NCI-H345 (cell line): Measurements from ENCODE around the gene ST14.
"Not testable (repeated sequence)": the region's sequence is repeated elsewhere in the genome, so short reads cannot be mapped to it uniquely, and the experiment has no call there.

ENCODE experiments used
- DNase-seq: peaks from one replicate; lab custom pipeline; 2025; lab: John Stamatoyannopoulos, UW

ST14 gene

DNA sequence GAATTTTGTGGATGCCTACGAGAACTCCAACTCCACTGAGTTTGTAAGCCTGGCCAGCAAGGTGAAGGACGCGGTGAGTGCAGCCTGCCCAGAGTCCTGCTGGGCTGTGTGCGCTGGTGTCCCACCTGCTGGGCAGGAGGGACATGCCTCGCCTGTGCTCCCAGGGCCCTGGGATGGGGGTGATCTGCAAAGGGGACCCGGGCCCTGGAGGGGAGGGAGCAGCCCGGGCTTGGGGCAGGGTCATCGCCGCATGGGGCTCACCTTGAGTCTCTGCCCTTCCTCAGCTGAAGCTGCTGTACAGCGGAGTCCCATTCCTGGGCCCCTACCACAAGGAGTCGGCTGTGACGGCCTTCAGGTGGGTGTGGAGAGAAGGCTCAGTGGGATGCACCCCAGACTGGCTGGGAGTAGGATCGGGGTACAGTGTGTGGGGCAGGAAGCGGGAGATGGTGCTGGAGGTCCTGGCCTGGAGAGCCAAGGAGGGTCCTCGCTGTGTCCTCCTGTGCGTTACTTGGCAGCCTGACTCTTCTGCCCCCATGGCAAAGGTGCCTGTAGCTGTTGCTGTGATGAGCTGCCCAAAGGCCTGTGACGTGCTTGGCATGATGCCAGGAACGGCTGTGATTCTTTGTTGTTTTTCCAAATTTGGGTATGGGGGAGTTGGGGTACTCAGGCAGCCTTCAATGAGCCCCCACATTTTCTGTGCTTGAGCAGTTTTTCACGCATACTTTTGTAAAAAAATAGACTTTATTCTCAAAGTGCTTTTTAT, 29.2 kb downstream of the ST14 start:
- DNase-seq, result peak; percentile 33

- DNase-seq, result no peak
These were observed 30.1 kb downstream of the ST14 start for GRCh38 chr11:130189492-130190210.

- DNase-seq, result peak; percentile 91
These were observed 30.8 kb downstream of the ST14 start for GRCh38 chr11:130190371-130190881.

DNA sequence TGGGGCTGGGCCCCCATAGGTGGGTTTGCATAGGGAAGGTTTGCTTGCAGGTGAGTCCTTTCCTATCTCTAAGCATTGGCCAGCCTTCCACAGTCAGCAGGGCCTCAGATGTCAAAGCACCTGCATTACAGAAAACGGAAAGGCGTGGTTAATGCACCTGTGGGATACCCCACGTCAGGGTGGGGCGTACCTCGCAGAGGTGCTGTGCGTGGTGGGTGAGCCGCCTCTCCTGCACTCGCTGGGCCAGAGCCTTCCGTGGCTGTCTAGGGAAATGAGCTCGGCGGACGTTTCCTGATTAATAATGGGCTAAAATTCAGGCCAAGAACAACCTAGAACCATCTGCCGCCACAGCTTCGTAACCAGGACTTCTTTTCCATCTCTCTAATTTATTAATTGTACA, 32.3 kb downstream of the ST14 start:
- DNase-seq, result no peak

- no peak for DNase-seq
These were observed 33.3 kb downstream of the ST14 start for GRCh38 chr11:130192845-130193267.

GRCh38 chr11:130193551-130193950, 34.0 kb downstream of the ST14 start:
- not testable (repeated sequence) for DNase-seq

DNA sequence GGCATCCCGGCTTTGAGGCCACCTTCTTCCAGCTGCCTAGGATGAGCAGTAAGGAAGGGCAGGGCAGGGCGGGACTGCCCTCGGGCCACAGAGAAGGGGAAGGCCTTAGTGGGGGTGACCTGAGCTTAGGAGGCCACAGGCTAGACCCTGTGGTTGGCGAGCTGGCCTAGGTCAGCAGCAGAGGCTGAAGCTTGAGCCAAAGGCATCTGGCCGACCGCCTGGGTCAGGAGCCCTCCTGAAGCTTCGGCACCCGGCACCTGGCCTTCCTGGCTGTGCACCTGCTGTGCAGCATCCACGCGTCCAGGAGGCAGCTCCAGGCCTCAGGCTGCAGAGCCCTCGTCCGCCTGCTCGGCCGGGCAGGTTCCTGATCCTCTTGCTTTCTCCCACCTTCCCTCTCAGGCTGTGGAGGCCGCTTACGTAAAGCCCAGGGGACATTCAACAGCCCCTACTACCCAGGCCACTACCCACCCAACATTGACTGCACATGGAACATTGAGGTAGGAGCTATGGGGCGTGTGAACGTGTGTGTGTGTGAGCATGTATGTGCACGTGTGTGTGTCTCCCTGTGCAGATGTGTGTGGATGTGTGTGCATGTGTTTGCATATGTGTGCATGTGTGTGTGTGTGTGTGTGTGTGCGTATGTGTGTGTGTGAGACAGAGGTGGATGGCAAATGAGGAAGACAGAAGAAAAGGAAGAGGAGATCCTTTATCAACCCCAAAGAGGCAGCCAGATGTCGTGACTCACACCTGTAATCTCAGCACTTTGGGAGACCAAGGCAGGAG, 34.9 kb downstream of the ST14 start:
- no peak for DNase-seq

DNA sequence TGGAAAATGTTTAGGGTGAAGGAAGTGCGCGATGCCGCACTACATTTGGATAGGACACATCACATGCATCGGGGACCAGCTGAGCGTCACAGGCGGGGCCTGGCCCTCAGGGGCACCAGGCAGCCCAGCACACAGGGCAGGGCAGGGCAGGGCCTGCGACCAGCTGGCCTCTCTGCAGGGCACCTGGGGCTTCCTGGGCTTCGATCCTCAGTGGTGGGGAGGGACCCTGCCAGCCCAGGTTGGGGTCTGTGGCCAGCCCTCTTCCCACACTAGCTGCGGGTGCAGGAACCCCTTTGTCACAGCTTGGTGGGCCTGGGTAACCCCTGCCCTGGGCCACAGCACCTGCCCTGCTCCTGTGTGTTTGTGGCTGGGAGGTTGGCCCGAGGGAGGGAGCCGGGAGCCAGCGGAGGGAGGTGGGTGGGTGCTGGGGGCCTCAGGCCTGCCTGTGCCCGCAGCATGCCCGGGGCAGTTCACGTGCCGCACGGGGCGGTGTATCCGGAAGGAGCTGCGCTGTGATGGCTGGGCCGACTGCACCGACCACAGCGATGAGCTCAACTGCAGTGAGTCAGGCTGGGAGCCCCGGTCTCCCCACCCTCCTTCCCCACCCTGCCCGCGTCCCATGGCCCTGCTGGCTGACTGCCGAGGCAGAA, 37.9 kb downstream of the ST14 start:
- DNase-seq, result no peak

DNA sequence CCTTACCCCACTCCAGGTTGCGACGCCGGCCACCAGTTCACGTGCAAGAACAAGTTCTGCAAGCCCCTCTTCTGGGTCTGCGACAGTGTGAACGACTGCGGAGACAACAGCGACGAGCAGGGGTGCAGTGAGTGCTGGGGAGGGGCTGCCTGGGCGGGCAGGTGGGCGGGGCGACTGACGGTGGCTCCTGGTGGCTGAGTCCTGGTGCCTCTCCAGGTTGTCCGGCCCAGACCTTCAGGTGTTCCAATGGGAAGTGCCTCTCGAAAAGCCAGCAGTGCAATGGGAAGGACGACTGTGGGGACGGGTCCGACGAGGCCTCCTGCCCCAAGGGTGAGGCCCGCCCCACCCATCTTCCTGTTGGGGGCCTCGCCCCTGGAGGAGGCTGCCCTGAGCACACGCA, 38.7 kb downstream of the ST14 start:
- no peak for DNase-seq

- no peak for DNase-seq
These were observed 39.4 kb downstream of the ST14 start for GRCh38 chr11:130198964-130199363.

DNA sequence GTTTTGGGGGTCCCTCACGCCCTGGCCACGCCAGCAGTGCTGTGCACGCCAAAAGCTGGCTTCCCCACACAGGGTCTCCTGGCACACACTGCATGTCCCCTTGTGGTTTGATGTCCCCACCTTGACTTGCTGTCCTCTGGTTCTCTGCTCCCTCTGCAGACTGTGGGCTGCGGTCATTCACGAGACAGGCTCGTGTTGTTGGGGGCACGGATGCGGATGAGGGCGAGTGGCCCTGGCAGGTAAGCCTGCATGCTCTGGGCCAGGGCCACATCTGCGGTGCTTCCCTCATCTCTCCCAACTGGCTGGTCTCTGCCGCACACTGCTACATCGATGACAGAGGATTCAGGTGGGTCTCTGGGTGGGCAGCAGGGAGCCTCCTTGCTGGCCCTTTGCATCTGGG, 40.2 kb downstream of the ST14 start:
- DNase-seq, result no peak

- no peak for DNase-seq
These were observed 41.4 kb downstream of the ST14 start for GRCh38 chr11:130201026-130201425.

DNA sequence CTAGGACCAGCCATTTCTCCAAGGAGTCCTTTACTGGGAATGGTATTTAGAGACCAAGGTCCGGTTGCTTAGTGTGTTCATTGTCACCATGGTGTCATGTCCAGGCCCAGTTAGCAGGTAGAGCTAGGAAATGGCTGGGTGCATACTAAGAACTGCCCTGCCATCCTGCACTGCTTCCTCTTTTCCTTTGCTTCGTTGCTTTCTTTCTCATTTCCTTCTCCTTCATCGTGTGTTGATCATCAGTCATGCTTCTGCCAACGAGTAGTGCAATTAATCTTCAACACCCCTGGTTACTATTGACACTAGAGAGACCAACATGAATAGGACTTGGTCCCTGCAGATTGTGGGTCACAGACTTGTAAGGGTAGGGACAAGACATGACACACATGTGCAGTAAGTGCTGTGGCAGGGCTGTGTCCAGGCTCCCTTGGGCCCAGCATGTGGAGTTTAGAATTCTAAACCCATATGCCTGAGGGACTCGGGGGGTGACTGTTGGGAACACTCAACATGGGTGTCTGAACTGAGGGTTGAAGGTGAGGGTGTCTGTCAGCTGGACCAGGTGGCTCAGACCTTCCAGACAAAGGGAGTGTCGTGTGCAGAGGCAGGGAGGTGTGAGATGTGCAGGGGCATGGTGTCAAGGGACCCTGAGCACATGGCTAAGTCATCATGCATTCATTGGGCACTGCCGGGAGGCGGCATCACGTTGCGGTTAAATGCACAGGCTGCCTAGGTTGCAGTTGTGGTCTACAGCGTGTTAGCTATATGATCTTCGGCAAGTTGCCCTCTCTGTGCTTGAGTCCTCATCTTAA, 42.6 kb downstream of the ST14 start:
- no peak for DNase-seq

- DNase-seq, result no peak
These were observed 43.5 kb downstream of the ST14 start for GRCh38 chr11:130202818-130203689.

- DNase-seq, result no peak
These were observed 44.5 kb downstream of the ST14 start for GRCh38 chr11:130203766-130204702.

DNA sequence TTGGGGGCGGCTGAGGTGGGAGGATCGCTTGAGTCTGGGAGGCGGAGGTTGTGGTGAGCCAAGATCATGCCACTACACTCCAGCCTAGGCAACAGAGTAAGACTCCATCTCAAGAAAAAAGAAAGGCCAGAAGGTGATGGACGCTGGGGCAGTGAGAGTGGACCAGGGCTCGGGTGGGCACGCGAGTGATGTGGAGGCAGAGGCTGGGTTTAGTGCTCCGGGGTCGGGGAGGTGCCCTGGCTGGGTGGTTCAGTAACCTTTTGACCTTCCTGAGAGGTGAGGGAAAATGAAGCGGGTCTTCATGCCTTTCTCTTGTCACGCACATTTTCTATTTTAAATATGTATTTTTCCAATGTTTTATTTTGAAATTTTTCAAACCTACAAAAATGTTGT, 45.1 kb downstream of the ST14 start:
- no peak for DNase-seq

DNA sequence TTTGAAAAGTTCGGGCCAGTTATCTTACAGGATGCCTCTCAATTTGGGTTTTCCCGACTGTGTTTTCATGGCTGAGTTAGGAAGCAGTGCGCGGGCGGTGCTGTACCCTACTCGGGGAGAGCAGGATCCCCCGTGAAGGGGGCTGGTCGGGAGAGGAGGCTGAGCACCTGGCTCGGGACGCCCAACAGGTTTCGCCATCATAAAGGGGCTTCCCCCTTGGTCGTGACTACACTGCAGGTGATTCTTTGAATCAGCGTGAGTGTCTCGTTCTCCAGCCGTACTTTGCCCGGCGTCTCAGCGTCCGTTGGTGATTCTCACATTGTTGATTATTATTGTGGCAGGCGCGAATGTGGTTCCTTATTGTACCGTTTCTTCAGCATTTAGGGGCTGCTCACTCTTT, 46.6 kb downstream of the ST14 start:
- no peak for DNase-seq

- no peak for DNase-seq
These were observed 48.9 kb downstream of the ST14 start for GRCh38 chr11:130208241-130209127.
